IMR-90 (cell line): ENCODE results near the gene SLC9A2. TPM values are rescaled to one million over a fixed set of nuclear protein-coding genes. Genes with fewer than 3 reads are reported as not detected.

Experiments
- ATAC-seq: fragments of 200-7000 bp; cut with Tn5 transposase; 2 replicates; pipeline ENCODE4 v1.9.1; 2020; ENCODE audit warnings: low read depth, mild to moderate bottlenecking, moderate library complexity
- BruUV-seq: library from RNA; stranded (reverse); fragments of 400-500 nt; replicated peaks from 2 replicates; lab custom pipeline; 2021; lab: Mats Ljungman, UMichigan
- CTCF ChIA-PET: fragments of 300-600 bp; formaldehyde crosslinking; extraction: SDS; loops from one replicate; lab custom pipeline; 2021; ENCODE audit warnings: antibody characterized with exemption; lab: Yijun Ruan, JAX
- POLR2A ChIA-PET: fragments of 300-600 bp; sonication (Branson Sonifier 250); formaldehyde crosslinking; loops from one replicate; lab custom pipeline; 2022; ENCODE audit warnings: antibody characterized with exemption; ENCODE audit not compliant: unreplicated experiment; lab: Charles Lee
- DNase-seq: peaks from one replicate; pipeline ENCODE4 v3.0.0; 2013
- H2AFZ ChIP-seq: replicated peaks from 2 replicates; pipeline ENCODE3; 2013; ENCODE audit warnings: low read length, mild to moderate bottlenecking; ENCODE audit not compliant: poor library complexity
- H2AK5ac ChIP-seq: 2 replicates; pipeline ENCODE4 v1.6.1; 2013; ENCODE audit warnings: low read depth, low read length, inconsistent platforms
- H2AK9ac ChIP-seq: replicated peaks from 2 replicates; pipeline ENCODE3; 2013; ENCODE audit warnings: mild to moderate bottlenecking, low read depth, low read length, moderate library complexity; ENCODE audit not compliant: poor library complexity
- H2BK120ac ChIP-seq: 2 replicates; pipeline ENCODE4 v1.6.1; 2013; ENCODE audit warnings: low read depth, low read length, inconsistent platforms
- H2BK15ac ChIP-seq: 3 replicates; pipeline ENCODE4 v1.6.1; 2013; ENCODE audit warnings: low read depth, low read length, inconsistent platforms
- H2BK20ac ChIP-seq: 2 replicates; pipeline ENCODE4 v1.6.1; 2013; ENCODE audit warnings: low read depth, mild to moderate bottlenecking, inconsistent platforms, low read length, moderate library complexity
- H2BK5ac ChIP-seq: 2 replicates; pipeline ENCODE4 v1.6.1; 2013; ENCODE audit warnings: mild to moderate bottlenecking, low read depth, low read length, inconsistent platforms; ENCODE audit not compliant: poor library complexity, severe bottlenecking
- H3K14ac ChIP-seq: replicated peaks from 2 replicates; pipeline ENCODE4 v1.6.1; 2013; ENCODE audit warnings: low read depth, low read length, inconsistent platforms
- H3K18ac ChIP-seq: 2 replicates; pipeline ENCODE4 v1.6.1; 2013; ENCODE audit warnings: low read depth, low read length, control low read depth
- H3K23ac ChIP-seq: 2 replicates; pipeline ENCODE4 v1.6.1; 2013; ENCODE audit warnings: low read depth, low read length, inconsistent platforms
- H3K27ac ChIP-seq: 2 replicates; pipeline ENCODE4 v1.5.1; 2013; ENCODE audit warnings: mild to moderate bottlenecking, control low read depth, low read length; ENCODE audit not compliant: insufficient read depth
- H3K27me3 ChIP-seq: 2 replicates; pipeline ENCODE4 v1.6.1; 2013; ENCODE audit warnings: low read length; ENCODE audit not compliant: control insufficient read depth, insufficient read depth
- H3K36me3 ChIP-seq: 2 replicates; pipeline ENCODE4 v1.6.1; 2013; ENCODE audit warnings: low read length, mixed read lengths; ENCODE audit not compliant: control insufficient read depth, insufficient read depth
- H3K4ac ChIP-seq: 2 replicates; pipeline ENCODE4 v1.6.1; 2013; ENCODE audit warnings: low read depth, low read length, inconsistent platforms
- H3K4me1 ChIP-seq: 2 replicates; pipeline ENCODE4 v1.6.1; 2013; ENCODE audit warnings: low read length, mixed read lengths; ENCODE audit not compliant: control insufficient read depth, insufficient read depth
- H3K4me2 ChIP-seq: 2 replicates; pipeline ENCODE4 v1.6.1; 2013; ENCODE audit warnings: low read depth, mild to moderate bottlenecking, control low read depth, low read length, moderate library complexity
- H3K4me3 ChIP-seq: 2 replicates; pipeline ENCODE4 v1.5.1; 2013; ENCODE audit warnings: low read depth, mild to moderate bottlenecking, control low read depth, low read length, moderate library complexity; ENCODE audit not compliant: insufficient read depth
- H3K56ac ChIP-seq: 2 replicates; pipeline ENCODE4 v1.6.1; 2013; ENCODE audit warnings: low read length, inconsistent platforms; ENCODE audit not compliant: insufficient read depth; ENCODE audit errors: extremely low read depth
- H3K79me1 ChIP-seq, 2 experiments: 2 replicates each; pipeline ENCODE4 v1.6.1; 2013; ENCODE audit warnings: low read length in 2 of 2, inconsistent platforms in 1 of 2, low read depth in 1 of 2
- H3K9ac ChIP-seq: 2 replicates; pipeline ENCODE4 v1.6.1; 2013; ENCODE audit warnings: low read depth, low read length, control low read depth
- H3K9me1 ChIP-seq: 2 replicates; pipeline ENCODE4 v1.6.1; 2013; ENCODE audit warnings: low read length, inconsistent platforms; ENCODE audit not compliant: insufficient read depth
- H3K9me3 ChIP-seq: 2 replicates; pipeline ENCODE4 v1.6.1; 2013; ENCODE audit warnings: low read length; ENCODE audit not compliant: control insufficient read depth, insufficient read depth
- H4K20me1 ChIP-seq: 2 replicates; pipeline ENCODE4 v1.6.1; 2013; ENCODE audit warnings: low read length, inconsistent platforms; ENCODE audit not compliant: insufficient read depth
- H4K5ac ChIP-seq: 2 replicates; pipeline ENCODE4 v1.6.1; 2013; ENCODE audit warnings: mild to moderate bottlenecking, low read depth, low read length, control low read depth
- H4K8ac ChIP-seq, 2 experiments: 2 replicates each; pipeline ENCODE4 v1.6.1; 2013; ENCODE audit warnings: low read depth in 2 of 2, low read length in 2 of 2, control low read depth in 1 of 2, inconsistent platforms in 1 of 2
- H4K91ac ChIP-seq: 2 replicates; pipeline ENCODE4 v1.6.1; 2013; ENCODE audit warnings: low read depth, low read length, inconsistent platforms; ENCODE audit not compliant: insufficient read depth
- FOS ChIP-seq: fragments of 150-350 bp; IDR thresholded peaks from 2 replicates; pipeline ENCODE4 v1.6.1; 2016; ENCODE audit warnings: low read depth, low read length
- MXI1 ChIP-seq: IDR thresholded peaks from 2 replicates; pipeline ENCODE4 v1.6.1; 2012; ENCODE audit warnings: low read depth, mild to moderate bottlenecking, low read length, moderate library complexity, borderline replicate concordance
- NFE2L2 ChIP-seq: fragments of 150-350 bp; IDR thresholded peaks from 2 replicates; pipeline ENCODE4 v1.6.1; 2016; ENCODE audit warnings: low read depth, mild to moderate bottlenecking, low read length
- RAD21 ChIP-seq: IDR thresholded peaks from 2 replicates; pipeline ENCODE4 v1.6.1; 2012; ENCODE audit warnings: low read length, improper control_type of control experiment
- USF2 ChIP-seq: fragments of 150-350 bp; IDR thresholded peaks from 2 replicates; pipeline ENCODE4 v1.6.1; 2017; ENCODE audit warnings: mild to moderate bottlenecking, antibody characterized with exemption, low read length, low read depth
- dilution Hi-C: fragments of 300-500 bp; cut with HindIII; formaldehyde crosslinking; loops from one replicate; pipeline ENCODE4 v1.14.3; 2018; ENCODE audit warnings: low sequenced_read_pairs; ENCODE audit not compliant: unreplicated experiment
- in situ Hi-C: fragments of 300-500 bp; cut with MboI; formaldehyde crosslinking; loops from 3 replicates; pipeline ENCODE4 v1.14.3; 2019; ENCODE audit warnings: low sequenced_read_pairs, inconsistent platforms, mixed read lengths
- intact Hi-C: fragments of 100-400 bp; cut with micrococcal nuclease; formaldehyde crosslinking; loops from 2 replicates; pipeline ENCODE4 v1.10.0; 2022
- polyA plus RNA-seq, 3 experiments: library from polyadenylated mRNA; depleted of rRNA; stranded (reverse); fragments of >200 nt; gene quantifications; 2 replicates each; pipeline ENCODE4 v1.2.3, GENCODE V29; 2012; ENCODE audit warnings: low replicate concordance in 1 of 3
- total RNA-seq: library from RNA; depleted of rRNA; stranded (reverse); fragments of >200 nt; gene quantifications from 2 replicates; pipeline ENCODE4 v1.2.3, GENCODE V29; 2012
- TF ChIP-seq, protein P1 (sequence below): conservative IDR thresholded peaks from 2 replicates; pipeline ENCODE4 v1.5.1; 2012; ENCODE audit warnings: mild to moderate bottlenecking, low read depth, low read length, improper control_type of control experiment

The SLC9A2 gene
- total and polyA plus RNA-seq, 2 of the 4 experiments (the other 2 are of a cell fraction): not detected

GRCh38 chr2:102703748-102704147 lies 84.4 kb downstream of the SLC9A2 start:
- Histone ChIP-seq H2AK5ac (no peak overlapping the region), H4K5ac (no peak overlapping the region), H3K79me1 (no peaks in the 10 kb centered on the region), H3K9ac (no peak overlapping the region), H3K36me3 (no peaks in the 10 kb centered on the region), H3K27me3 (peaks cover 10% of the 10 kb centered on the region), H3K4me3 (no peak overlapping the region), H2AFZ (no peak overlapping the region), H2AK9ac (no peak overlapping the region), H2BK15ac (no peak overlapping the region), H3K4me1 (no peaks in the 10 kb centered on the region), H3K4me2 (no peak overlapping the region), H3K27ac (no peak overlapping the region), H3K18ac (no peak overlapping the region), H4K8ac (no peak overlapping the region), H3K14ac (no peak overlapping the region), H3K4ac (no peak overlapping the region), H3K56ac (no peak overlapping the region), H4K20me1 (no peaks in the 10 kb centered on the region), H3K23ac (no peak overlapping the region), H3K9me1 (no peaks in the 10 kb centered on the region), H2BK5ac (no peak overlapping the region), H4K91ac (no peak overlapping the region), H2BK120ac (no peak overlapping the region), H3K9me3 (no peaks in the 10 kb centered on the region), H2BK20ac (no peak overlapping the region)
- intact Hi-C loops (loop anchor here (1.0 kb wide), 1 partner anchor 230 kb away; the partner anchor contains the start of gene SLC9A4), dilution Hi-C loops (no loop called here), in situ Hi-C loops (no loop called here)
- ChIA-PET POLR2A (no interaction called here), CTCF (interaction anchor here (1.3 to 2.2 kb wide), 2 partner anchors 28 to 231 kb away, joined by 3 to 7 read pairs; partner anchors contain the start of gene SLC9A4)
- peak; percentile 5 for DNase-seq
- ATAC-seq: peak; percentile 61
- BruUV-seq: no TSS peak
- TF ChIP-seq MXI1 (no peak), RAD21 (peak; percentile 29), NFE2L2 (no peak), USF2 (no peak), FOS (no peak)
- TF ChIP-seq, protein P1, sequence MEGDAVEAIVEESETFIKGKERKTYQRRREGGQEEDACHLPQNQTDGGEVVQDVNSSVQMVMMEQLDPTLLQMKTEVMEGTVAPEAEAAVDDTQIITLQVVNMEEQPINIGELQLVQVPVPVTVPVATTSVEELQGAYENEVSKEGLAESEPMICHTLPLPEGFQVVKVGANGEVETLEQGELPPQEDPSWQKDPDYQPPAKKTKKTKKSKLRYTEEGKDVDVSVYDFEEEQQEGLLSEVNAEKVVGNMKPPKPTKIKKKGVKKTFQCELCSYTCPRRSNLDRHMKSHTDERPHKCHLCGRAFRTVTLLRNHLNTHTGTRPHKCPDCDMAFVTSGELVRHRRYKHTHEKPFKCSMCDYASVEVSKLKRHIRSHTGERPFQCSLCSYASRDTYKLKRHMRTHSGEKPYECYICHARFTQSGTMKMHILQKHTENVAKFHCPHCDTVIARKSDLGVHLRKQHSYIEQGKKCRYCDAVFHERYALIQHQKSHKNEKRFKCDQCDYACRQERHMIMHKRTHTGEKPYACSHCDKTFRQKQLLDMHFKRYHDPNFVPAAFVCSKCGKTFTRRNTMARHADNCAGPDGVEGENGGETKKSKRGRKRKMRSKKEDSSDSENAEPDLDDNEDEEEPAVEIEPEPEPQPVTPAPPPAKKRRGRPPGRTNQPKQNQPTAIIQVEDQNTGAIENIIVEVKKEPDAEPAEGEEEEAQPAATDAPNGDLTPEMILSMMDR: peak; percentile 35
